DND-41 (cell line): ENCODE results near the gene ZNRF2.

Source experiments
- EZH2 ChIP-seq: IDR thresholded peaks from 3 replicates; pipeline ENCODE4 v1.6.1; 2012; ENCODE audit warnings: borderline replicate concordance, low read depth, mild to moderate bottlenecking, moderate library complexity, low read length, inconsistent platforms; ENCODE audit not compliant: severe bottlenecking
- TF ChIP-seq, protein P1 (sequence below): IDR thresholded peaks from 2 replicates; pipeline ENCODE4 v1.5.1; 2012; ENCODE audit warnings: borderline replicate concordance, low read length, moderate library complexity, mild to moderate bottlenecking; ENCODE audit not compliant: poor library complexity, severe bottlenecking; ENCODE audit errors: extremely low read depth

- TF ChIP-seq, protein P1, sequence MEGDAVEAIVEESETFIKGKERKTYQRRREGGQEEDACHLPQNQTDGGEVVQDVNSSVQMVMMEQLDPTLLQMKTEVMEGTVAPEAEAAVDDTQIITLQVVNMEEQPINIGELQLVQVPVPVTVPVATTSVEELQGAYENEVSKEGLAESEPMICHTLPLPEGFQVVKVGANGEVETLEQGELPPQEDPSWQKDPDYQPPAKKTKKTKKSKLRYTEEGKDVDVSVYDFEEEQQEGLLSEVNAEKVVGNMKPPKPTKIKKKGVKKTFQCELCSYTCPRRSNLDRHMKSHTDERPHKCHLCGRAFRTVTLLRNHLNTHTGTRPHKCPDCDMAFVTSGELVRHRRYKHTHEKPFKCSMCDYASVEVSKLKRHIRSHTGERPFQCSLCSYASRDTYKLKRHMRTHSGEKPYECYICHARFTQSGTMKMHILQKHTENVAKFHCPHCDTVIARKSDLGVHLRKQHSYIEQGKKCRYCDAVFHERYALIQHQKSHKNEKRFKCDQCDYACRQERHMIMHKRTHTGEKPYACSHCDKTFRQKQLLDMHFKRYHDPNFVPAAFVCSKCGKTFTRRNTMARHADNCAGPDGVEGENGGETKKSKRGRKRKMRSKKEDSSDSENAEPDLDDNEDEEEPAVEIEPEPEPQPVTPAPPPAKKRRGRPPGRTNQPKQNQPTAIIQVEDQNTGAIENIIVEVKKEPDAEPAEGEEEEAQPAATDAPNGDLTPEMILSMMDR: no peak
- TF ChIP-seq EZH2: no peak
These were observed 107.4 kb downstream of the ZNRF2 start for GRCh38 chr7:30391806-30392205.
